SK-N-SH (cell line): ENCODE results near the gene LAIR2. TPM values are rescaled to one million over a fixed set of nuclear protein-coding genes. Genes with fewer than 3 reads are reported as not detected.

Experiments used
- CTCF ChIA-PET: fragments of 300-600, 350-600 bp; formaldehyde crosslinking; extraction: SDS; loops from one replicate; lab custom pipeline; 2021; lab: Yijun Ruan, JAX
- POLR2A ChIA-PET: fragments of 350-600 bp; sonication (Branson Sonifier 250); formaldehyde crosslinking; extraction: SDS; loops from one replicate; lab custom pipeline; 2020; ENCODE audit warnings: antibody characterized with exemption, inconsistent platforms; lab: Yijun Ruan, JAX
- DNase-seq: peaks from one replicate; pipeline ENCODE4 v3.0.0; 2012
- H2AFZ ChIP-seq: fragments of 200-600 bp; sonication (generic); 2 replicates; pipeline ENCODE4 v1.8.1; 2016; ENCODE audit warnings: antibody characterized with exemption, mild to moderate bottlenecking, low read depth
- H3F3A ChIP-seq: fragments of 200-600 bp; sonication (generic); replicated peaks from 2 replicates; pipeline ENCODE3; 2016; ENCODE audit warnings: antibody characterized with exemption, mild to moderate bottlenecking; ENCODE audit not compliant: insufficient read depth
- H3K27ac ChIP-seq, 2 experiments: fragments of 200-500 bp in 1 of 2; fragments of 200-600 bp in 1 of 2; sonication (Bioruptor generic) in 1 of 2; sonication (generic), shearing (Covaris generic) in 1 of 2; 2 replicates each; pipeline versions ENCODE4 v1.5.1 to v1.6.1; 2014 to 2016; ENCODE audit warnings: low read depth in 2 of 2, inconsistent platforms in 1 of 2, low read length in 1 of 2, mild to moderate bottlenecking in 1 of 2, mixed read lengths in 1 of 2
- H3K27me3 ChIP-seq: fragments of 200-600 bp; sonication (generic), shearing (Covaris generic); 2 replicates; pipeline ENCODE4 v1.6.1; 2016; ENCODE audit warnings: mixed run types; ENCODE audit not compliant: insufficient read depth
- H3K36me3 ChIP-seq, 2 experiments: fragments of 200-500 bp in 1 of 2; fragments of 200-600 bp in 1 of 2; sonication (Bioruptor generic) in 1 of 2; sonication (generic) in 1 of 2; replicated peaks in 1 of 2; 2 replicates each; pipeline versions ENCODE3 to v1.5.1; 2014 to 2016; ENCODE audit warnings: low read length in 1 of 2, mild to moderate bottlenecking in 1 of 2; ENCODE audit not compliant: insufficient read depth in 2 of 2, control insufficient read depth in 1 of 2
- H3K4me1 ChIP-seq, 2 experiments: fragments of 200-500 bp in 1 of 2; fragments of 200-600 bp in 1 of 2; sonication (Bioruptor generic) in 1 of 2; sonication (generic), shearing (Covaris generic) in 1 of 2; 2 replicates each; pipeline versions ENCODE4 v1.5.1 to v1.6.1; 2014 to 2016; ENCODE audit warnings: low read depth in 1 of 2, low read length in 1 of 2, mixed run types in 1 of 2; ENCODE audit not compliant: insufficient read depth in 2 of 2, control insufficient read depth in 1 of 2
- H3K4me2 ChIP-seq: fragments of 200-600 bp; sonication (generic), shearing (Covaris generic); 2 replicates; pipeline ENCODE4 v1.6.1; 2017; ENCODE audit warnings: mixed run types
- H3K4me3 ChIP-seq, 2 experiments: fragments of 200-500 bp in 1 of 2; fragments of 200-600 bp in 1 of 2; sonication (Bioruptor generic) in 1 of 2; sonication (generic), shearing (Covaris generic) in 1 of 2; 2 replicates each; pipeline versions ENCODE4 v1.5.1 to v1.8.1; 2014 to 2016; ENCODE audit warnings: low read depth in 2 of 2, inconsistent platforms in 1 of 2, low read length in 1 of 2, mild to moderate bottlenecking in 1 of 2, mixed read lengths in 1 of 2, moderate library complexity in 1 of 2
- H3K79me2 ChIP-seq: fragments of 200-600 bp; sonication (generic); 2 replicates; pipeline ENCODE4 v1.8.1; 2017; ENCODE audit warnings: mild to moderate bottlenecking; ENCODE audit not compliant: insufficient read depth
- H3K9ac ChIP-seq: fragments of 200-600 bp; sonication (generic); 2 replicates; pipeline ENCODE4 v1.6.1; 2017; ENCODE audit warnings: mixed run types
- H3K9me2 ChIP-seq: fragments of 200-600 bp; sonication (generic); 2 replicates; pipeline ENCODE4 v1.6.1; 2017; ENCODE audit warnings: mixed run types
- H3K9me3 ChIP-seq: fragments of 200-600 bp; sonication (generic); 2 replicates; pipeline ENCODE4 v1.6.1; 2017; ENCODE audit warnings: mixed run types, mild to moderate bottlenecking, moderate library complexity
- H4K20me1 ChIP-seq: fragments of 200-600 bp; sonication (generic); 2 replicates; pipeline ENCODE4 v1.6.1; 2017; ENCODE audit warnings: mild to moderate bottlenecking, mixed run types; ENCODE audit not compliant: insufficient read depth
- GABPA ChIP-seq: IDR thresholded peaks from 2 replicates; pipeline ENCODE4 v1.4.0; 2012; ENCODE audit warnings: low read depth, mild to moderate bottlenecking
- JUND ChIP-seq: IDR thresholded peaks from 2 replicates; pipeline ENCODE4 v1.4.0; 2012
- MEF2A ChIP-seq: IDR thresholded peaks from 2 replicates; pipeline ENCODE4 v1.4.0; 2012; ENCODE audit warnings: low read depth, borderline replicate concordance
- NFIC ChIP-seq: IDR thresholded peaks from 2 replicates; pipeline ENCODE4 v1.4.0; 2012; ENCODE audit warnings: borderline replicate concordance
- NRF1 ChIP-seq: IDR thresholded peaks from 2 replicates; pipeline ENCODE4 v1.6.1; 2012; ENCODE audit warnings: low read depth, mild to moderate bottlenecking, low read length
- SMC3 ChIP-seq: IDR thresholded peaks from 2 replicates; pipeline ENCODE4 v1.6.1; 2012; ENCODE audit warnings: low read depth, low read length, improper control_type of control experiment
- TAF1 ChIP-seq: IDR thresholded peaks from 2 replicates; pipeline ENCODE4 v1.6.1; 2012; ENCODE audit warnings: low read depth, mild to moderate bottlenecking, low read length, moderate library complexity, borderline replicate concordance
- TEAD4 ChIP-seq: IDR thresholded peaks from 2 replicates; pipeline ENCODE4 v1.4.0; 2012; ENCODE audit warnings: mild to moderate bottlenecking, borderline replicate concordance; ENCODE audit not compliant: insufficient read depth
- USF1 ChIP-seq: IDR thresholded peaks from 2 replicates; pipeline ENCODE4 v1.4.0; 2012; ENCODE audit warnings: low read depth, borderline replicate concordance
- USF2 ChIP-seq: fragments of 150-350 bp; IDR thresholded peaks from 2 replicates; pipeline ENCODE4 v1.6.1; 2017; ENCODE audit warnings: antibody characterized with exemption, low read length, low read depth, borderline replicate concordance
- ZBTB33 ChIP-seq: IDR thresholded peaks from 2 replicates; pipeline ENCODE4 v1.4.0; 2012; ENCODE audit warnings: low read depth, borderline replicate concordance
- WGBS: methylation state at CpG from one replicate; pipeline ENCODE4 v1.1.6; 2017; ENCODE audit warnings: low lambda C conversion rate; 5-methylcytosine and 5-hydroxymethylcytosine counted together
- polyA plus RNA-seq, 3 experiments: library from polyadenylated mRNA; depleted of rRNA; stranded (reverse); fragments of >200 nt; gene quantifications; 2 replicates each; pipeline ENCODE4 v1.2.3, GENCODE V29; 2012
- TF ChIP-seq, protein P1 (sequence below): fragments of 150-350 bp; IDR thresholded peaks from 2 replicates; pipeline ENCODE4 v1.6.1; 2016; ENCODE audit warnings: mild to moderate bottlenecking, low read depth, low read length

Gene LAIR2
- polyA plus RNA-seq, 1 of the 3 experiments (the other 2 are of a cell fraction): not detected

DNA sequence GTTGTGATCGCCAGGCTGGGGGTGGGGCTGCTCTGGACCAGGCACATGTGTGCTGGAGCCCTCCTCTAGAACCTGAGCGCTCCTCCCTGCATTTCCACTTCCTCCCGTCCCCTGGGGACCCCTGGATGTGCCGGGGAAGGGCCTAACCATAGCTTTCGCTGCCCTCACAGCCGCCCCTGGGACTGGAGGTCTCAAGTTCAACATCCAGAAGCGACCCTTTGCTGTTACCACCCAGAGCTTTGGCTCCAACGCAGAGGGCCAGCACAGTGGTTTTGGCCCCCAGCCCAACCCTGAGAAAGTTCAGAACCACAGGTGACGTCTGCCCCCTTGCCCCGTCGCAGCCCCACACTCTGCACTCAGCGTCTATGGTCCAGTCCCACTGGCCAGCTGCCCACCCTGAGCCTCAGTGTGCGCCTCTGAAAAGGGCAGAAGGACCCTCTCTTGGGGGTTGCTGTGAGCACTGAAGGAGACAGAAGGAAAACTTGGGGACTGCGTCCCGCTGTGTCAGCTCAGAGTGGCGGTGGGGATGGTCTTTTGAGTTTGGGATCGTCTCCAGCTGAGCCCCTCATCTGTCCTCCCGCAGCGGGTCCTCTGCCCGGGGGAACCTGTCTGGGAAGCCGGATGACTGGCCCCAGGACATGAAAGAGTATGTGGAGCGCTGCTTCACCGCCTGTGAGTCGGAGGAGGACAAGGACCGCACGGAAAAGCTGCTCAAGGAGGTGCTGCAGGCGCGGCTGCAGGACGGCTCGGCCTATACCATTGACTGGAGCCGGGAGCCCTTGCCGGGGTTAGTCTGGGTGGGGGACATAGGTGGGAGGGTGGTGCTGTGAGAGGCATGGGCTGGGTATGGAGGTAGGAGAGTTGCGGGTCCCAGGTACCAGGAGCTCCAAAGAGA is 47.6 kb upstream of the LAIR2 start:
- Histone ChIP-seq H3K9ac (no peak overlapping the region), H3K4me1 (peaks cover 10 to 11% of the 10 kb centered on the region in 2 experiments; a peak in 2 of 4 replicates), H3K27ac (no peak overlapping the region), H3K9me3 (no peaks in the 10 kb centered on the region), H3K4me3 (no peak overlapping the region), H3K36me3 (peaks cover 48 to 84% of the 10 kb centered on the region in 2 experiments), H3K79me2 (peaks cover 53% of the 10 kb centered on the region), H3K27me3 (no peaks in the 10 kb centered on the region), H3K4me2 (no peak overlapping the region), H3F3A (peaks cover 4% of the 10 kb centered on the region), H4K20me1 (peaks cover 81% of the 10 kb centered on the region), H2AFZ (no peak overlapping the region), H3K9me2 (no peaks in the 10 kb centered on the region)
- POLR2A ChIA-PET: interaction anchor here (1.3 kb wide), 1 partner anchor 33 kb away, joined by 4 read pairs; no protein-coding TSS in a partner anchor
- 97% methylated on average over 30 of the region's 33 CpGs for WGBS
- TF ChIP-seq MEF2A (no peak), USF2 (no peak), USF1 (no peak), JUND (no peak), ZBTB33 (no peak), NFIC (no peak), NRF1 (no peak), TEAD4 (no peak), SMC3 (no peak), TAF1 (no peak), GABPA (no peak)
- TF ChIP-seq, protein P1, sequence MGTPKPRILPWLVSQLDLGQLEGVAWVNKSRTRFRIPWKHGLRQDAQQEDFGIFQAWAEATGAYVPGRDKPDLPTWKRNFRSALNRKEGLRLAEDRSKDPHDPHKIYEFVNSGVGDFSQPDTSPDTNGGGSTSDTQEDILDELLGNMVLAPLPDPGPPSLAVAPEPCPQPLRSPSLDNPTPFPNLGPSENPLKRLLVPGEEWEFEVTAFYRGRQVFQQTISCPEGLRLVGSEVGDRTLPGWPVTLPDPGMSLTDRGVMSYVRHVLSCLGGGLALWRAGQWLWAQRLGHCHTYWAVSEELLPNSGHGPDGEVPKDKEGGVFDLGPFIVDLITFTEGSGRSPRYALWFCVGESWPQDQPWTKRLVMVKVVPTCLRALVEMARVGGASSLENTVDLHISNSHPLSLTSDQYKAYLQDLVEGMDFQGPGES: no peak
- CTCF ChIA-PET: interaction anchor here (2.5 kb wide), 1 partner anchor 26 kb away, joined by 7 read pairs; no protein-coding TSS in a partner anchor
- DNase-seq: no peak
